Cerebellar nuclear complex (tissue), 1 donor: ENCODE measurements around the gene ZNF808.
"Not testable (repeated sequence)": the region's sequence is repeated elsewhere in the genome, so short reads cannot be mapped to it uniquely, and the experiment has no call there.

Experiments used
- DNase-seq, 2 experiments: peaks; one replicate each; lab custom pipeline; 2025; lab: John Stamatoyannopoulos, UW

Gene ZNF808

GRCh38 chr19:52527134-52527955, at the start of gene ZNF808:
ZNF808 (plus strand) TSS chr19:52527668; CDS start chr19:52543285, 15,617 bp downstream.
- DNase-seq, result peak; percentile 71 to 89

GRCh38 chr19:52484111-52484743, 43.2 kb upstream of the ZNF808 start:
- not testable (repeated sequence) for DNase-seq

GRCh38 chr19:52485064-52485463, 42.4 kb upstream of the ZNF808 start:
- not testable (repeated sequence) for DNase-seq

- not testable (repeated sequence) for DNase-seq
These were observed 41.8 kb upstream of the ZNF808 start for GRCh38 chr19:52485561-52486240.

GRCh38 chr19:52492201-52492993, 35.1 kb upstream of the ZNF808 start:
- DNase-seq, result no peak

GRCh38 chr19:52492994-52493470, 34.4 kb upstream of the ZNF808 start:
- no peak for DNase-seq

- no peak for DNase-seq
These were observed 33.0 kb upstream of the ZNF808 start for GRCh38 chr19:52494518-52494917.

- no peak for DNase-seq
These were observed 28.9 kb upstream of the ZNF808 start for GRCh38 chr19:52498571-52498970.

- DNase-seq, result not testable (repeated sequence)
These were observed 27.0 kb upstream of the ZNF808 start for GRCh38 chr19:52500474-52500873.

GRCh38 chr19:52500991-52501390, 26.5 kb upstream of the ZNF808 start:
- not testable (repeated sequence) for DNase-seq

- no peak for DNase-seq
These were observed 20.2 kb upstream of the ZNF808 start for GRCh38 chr19:52507266-52507665.

- DNase-seq, result no peak
These were observed 11.3 kb upstream of the ZNF808 start for GRCh38 chr19:52516191-52516590.

GRCh38 chr19:52518646-52519045, 8.8 kb upstream of the ZNF808 start:
- no peak for DNase-seq

- not testable (repeated sequence) for DNase-seq
These were observed 8.3 kb upstream of the ZNF808 start for GRCh38 chr19:52519175-52519574.

- DNase-seq, result no peak
These were observed 7.5 kb upstream of the ZNF808 start for GRCh38 chr19:52520013-52520412.

- DNase-seq, result no peak
These were observed 4.9 kb upstream of the ZNF808 start for GRCh38 chr19:52522551-52522950.

- no peak for DNase-seq
These were observed 3.4 kb upstream of the ZNF808 start for GRCh38 chr19:52524086-52524485.

- DNase-seq, result no peak
These were observed 486 bp downstream of the ZNF808 start for GRCh38 chr19:52527956-52528351.

- no peak for DNase-seq
These were observed 5.0 kb downstream of the ZNF808 start for GRCh38 chr19:52532480-52532879.

- no peak for DNase-seq
These were observed 6.4 kb downstream of the ZNF808 start for GRCh38 chr19:52533901-52534300.

- not testable (repeated sequence) for DNase-seq
These were observed 7.9 kb downstream of the ZNF808 start for GRCh38 chr19:52535385-52535770.
